K562 (cell line): Measurements from ENCODE around the gene HKDC1. TPM values are rescaled to one million over a fixed set of nuclear protein-coding genes. Genes with fewer than 3 reads are reported as not detected.

Source experiments
- CEBPG ChIP-seq, 3 experiments: fragments of 200-800 bp in 1 of 3; sonication (Bioruptor generic) in 1 of 3; sonication (generic) in 1 of 3; formaldehyde crosslinking in 1 of 3; IDR thresholded peaks in 2 of 3; conservative IDR thresholded peaks in 1 of 3; 2 replicates each; pipeline versions ENCODE4 v1.6.1 to v1.8.0; 2016 to 2022; ENCODE audit warnings: missing compliant biosample characterization in 2 of 3, missing genetic modification characterization in 2 of 3, mild to moderate bottlenecking in 1 of 3, missing genetic modification reagents in 1 of 3
- CREBBP ChIP-seq: IDR thresholded peaks from one replicate; pipeline ENCODE4 v1.6.1; 2012; ENCODE audit warnings: low read depth, mild to moderate bottlenecking, control low read depth, inconsistent platforms, low read length
- DACH1 ChIP-seq: fragments of 450-650 bp; IDR thresholded peaks from 2 replicates; pipeline ENCODE4 v1.6.1; 2018; ENCODE audit not compliant: partially characterized antibody
- FOXM1 ChIP-seq, 2 experiments: fragments of 450-650 bp in 1 of 2; sonication (generic) in 1 of 2; formaldehyde crosslinking in 1 of 2; IDR thresholded peaks; 2 replicates each; pipeline versions ENCODE4 v1.6.1 to v1.9.0; 2017 to 2022; ENCODE audit warnings: low read depth in 2 of 2, mild to moderate bottlenecking in 2 of 2, missing genetic modification reagents in 1 of 2, moderate library complexity in 1 of 2
- HSF4 ChIP-seq: fragments of 250-450 bp; sonication (Bioruptor Pico); IDR thresholded peaks from 2 replicates; pipeline ENCODE4 v2.1.2; 2022; ENCODE audit warnings: mild to moderate bottlenecking, moderate library complexity, borderline replicate concordance
- ILK ChIP-seq: fragments of 450-650 bp; IDR thresholded peaks from 2 replicates; pipeline ENCODE4 v1.6.1; 2016; ENCODE audit warnings: missing genetic modification characterization, low read depth, mild to moderate bottlenecking, missing compliant biosample characterization, moderate library complexity, borderline replicate concordance
- MLLT1 ChIP-seq, 2 experiments: fragments of 450-650 bp; IDR thresholded peaks; 2 replicates each; pipeline ENCODE4 v1.6.1; 2016
- MTA2 ChIP-seq: fragments of 450-650 bp; IDR thresholded peaks from 2 replicates; pipeline ENCODE4 v1.6.1; 2016; ENCODE audit warnings: low read depth
- SMARCA4 ChIP-seq: fragments of 450-650 bp; IDR thresholded peaks from 2 replicates; pipeline ENCODE4 v1.6.1; 2016
- ZBTB40 ChIP-seq, 2 experiments: fragments of 450-650 bp in 1 of 2; sonication (generic) in 1 of 2; formaldehyde crosslinking in 1 of 2; IDR thresholded peaks; 2 replicates each; pipeline versions ENCODE4 v1.7.1 to v1.9.0; 2016 to 2022; ENCODE audit warnings: inconsistent platforms in 1 of 2, mild to moderate bottlenecking in 1 of 2, missing genetic modification reagents in 1 of 2
- ZC3H11A ChIP-seq: IDR thresholded peaks from 2 replicates; pipeline ENCODE4 v1.6.1; 2012; ENCODE audit warnings: low read depth, low read length, improper control_type of control experiment
- ZNF41 ChIP-seq: fragments of 250-450 bp; sonication (Bioruptor Pico); conservative IDR thresholded peaks from 2 replicates; pipeline ENCODE4 v1.4.0; 2020; ENCODE audit warnings: mild to moderate bottlenecking
- ZNF507 ChIP-seq: conservative IDR thresholded peaks from 2 replicates; pipeline ENCODE4 v1.6.1; 2017; ENCODE audit warnings: missing genetic modification characterization, missing compliant biosample characterization
- polyA plus RNA-seq, 8 experiments: library from polyadenylated mRNA; depleted of rRNA in 4 of 8; stranded (reverse) in 5 of 8; unstranded in 3 of 8; fragments of >200 nt; fragmentation: Nextera tagmentation in 2 of 8; fragmentation: Illumina TruSeq in 1 of 8; extraction: Ambion mirVana in 2 of 8; extraction: Trizol in 1 of 8; gene quantifications; 2 replicates each; pipeline versions ENCODE4 v1.2.1 to v1.2.3, GENCODE V29; 2011 to 2014; ENCODE audit warnings: inconsistent platforms in 1 of 8, missing spikeins in 1 of 8
- total RNA-seq, 7 experiments: library from RNA; depleted of rRNA in 6 of 7; stranded (reverse); fragments of >200 nt in 6 of 7; fragmentation: Illumina TruSeq in 2 of 7; extraction: Trizol in 2 of 7; gene quantifications; 2 replicates each; pipeline versions ENCODE4 v1.2.1 to v1.2.3, GENCODE V29; 2011 to 2021; ENCODE audit warnings: low replicate concordance in 1 of 7
- TF ChIP-seq, protein P1 (sequence below): fragments of 250-450 bp; sonication (Bioruptor Pico); IDR thresholded peaks from 2 replicates; pipeline ENCODE4 v1.8.0; 2022; ENCODE audit warnings: moderate library complexity, mild to moderate bottlenecking, inconsistent platforms

Gene HKDC1
- total and polyA plus RNA-seq, 9 of the 15 experiments (the other 6 are each of a cell fraction or from before 2014, with no cell fraction given) = 0.04 to 0.22 (median 0.11) TPM; not detected in 5

GRCh38 chr10:69315610-69316312, 95.6 kb downstream of the HKDC1 start (continued):
- no peak for TF ChIP-seq ILK (tag)
- no peak; the same call in 1 of the 2 replicates for TF ChIP-seq ZC3H11A
- peak; percentile 61; the same call in 1 of the 2 replicates for TF ChIP-seq HSF4 (CRISPR knock-in tag)
- TF ChIP-seq CEBPG (CRISPR knock-in tag; IDR thresholded peaks at IDR 0.05) = peak; percentile 96
- TF ChIP-seq CEBPG (tag; conservative IDR thresholded peaks at IDR 0.05 in 1 of 2, IDR thresholded peaks at IDR 0.05 in 1 of 2) = no peak
- TF ChIP-seq CREBBP = peak; percentile 72
- peak; percentile 97 for TF ChIP-seq SMARCA4
- 0 out of 2 replicates have a peak, but pooled peaks have one; percentile 26 for TF ChIP-seq ZNF41 (CRISPR knock-in tag)
- TF ChIP-seq DACH1 = no peak
- peak; percentile 46 for TF ChIP-seq ZBTB40 (IDR thresholded peaks at IDR 0.05)
- TF ChIP-seq ZBTB40 (CRISPR knock-in tag; IDR thresholded peaks at IDR 0.05) = no peak
- TF ChIP-seq MTA2 = peak; percentile 74
- TF ChIP-seq FOXM1 (IDR thresholded peaks at IDR 0.05; ENCODE audit: low read depth) = peak; percentile 76
- TF ChIP-seq FOXM1 (CRISPR knock-in tag; IDR thresholded peaks at IDR 0.05; ENCODE audit: low read depth) = no peak
- TF ChIP-seq MLLT1 (IDR thresholded peaks at IDR 0.05) = peak; percentile 97
- TF ChIP-seq, protein P1, sequence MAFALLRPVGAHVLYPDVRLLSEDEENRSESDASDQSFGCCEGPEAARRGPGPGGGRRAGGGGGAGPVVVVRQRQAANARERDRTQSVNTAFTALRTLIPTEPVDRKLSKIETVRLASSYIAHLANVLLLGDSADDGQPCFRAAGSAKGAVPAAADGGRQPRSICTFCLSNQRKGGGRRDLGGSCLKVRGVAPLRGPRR (CRISPR knock-in tag) = peak; percentile 75; the same call in 1 of the 2 replicates
- no peak for TF ChIP-seq ZNF507 (tag)
